OCI-LY3 (cell line): Measurements from ENCODE around the gene TANC1.

Source experiments
- H2AFZ ChIP-seq: fragments of 200-600, 300-600 bp; shearing (Covaris generic); 2 replicates; pipeline ENCODE4 v1.6.0; 2014; ENCODE audit warnings: antibody characterized with exemption, low read depth, low read length
- H3K27ac ChIP-seq: fragments of 200-600, 300-600 bp; sonication (generic); 2 replicates; pipeline ENCODE4 v1.5.1; 2014; ENCODE audit warnings: mild to moderate bottlenecking, low read length, moderate library complexity, mixed read lengths
- H3K27me3 ChIP-seq: fragments of 200-600, 300-600 bp; sonication (generic); 2 replicates; pipeline ENCODE4 v1.6.1; 2014; ENCODE audit warnings: low read depth, low read length, mixed read lengths
- H3K36me3 ChIP-seq: fragments of 200-600, 300-600 bp; sonication (generic); replicated peaks from 2 replicates; pipeline ENCODE3; 2014; ENCODE audit warnings: low read depth, low read length, mixed read lengths
- H3K4me1 ChIP-seq: fragments of 300-600, 200-600 bp; sonication (generic); 2 replicates; pipeline ENCODE4 v1.6.1; 2014; ENCODE audit warnings: low read length, mixed read lengths
- H3K4me2 ChIP-seq: fragments of 200-600, 300-600 bp; sonication (generic); 2 replicates; pipeline ENCODE4 v1.6.1; 2014; ENCODE audit warnings: low read length, mixed read lengths
- H3K4me3 ChIP-seq: fragments of 300-600, 200-600 bp; sonication (generic); 2 replicates; pipeline ENCODE4 v1.5.1; 2014; ENCODE audit warnings: antibody characterized with exemption, mild to moderate bottlenecking, low read length, moderate library complexity
- H3K79me2 ChIP-seq: fragments of 300-600, 200-600 bp; shearing (Covaris generic); 2 replicates; pipeline ENCODE4 v1.6.1; 2014; ENCODE audit warnings: mild to moderate bottlenecking, low read length, mixed read lengths
- H3K9ac ChIP-seq: fragments of 300-600, 200-600 bp; shearing (Covaris generic); 2 replicates; pipeline ENCODE4 v1.6.0; 2014; ENCODE audit warnings: mild to moderate bottlenecking, low read length, moderate library complexity
- H3K9me3 ChIP-seq: fragments of 200-600, 300-600 bp; shearing (Covaris generic); 2 replicates; pipeline ENCODE4 v1.6.1; 2014; ENCODE audit warnings: low read length, mixed read lengths; ENCODE audit not compliant: insufficient read depth
- H4K20me1 ChIP-seq: fragments of 200-600, 300-600 bp; sonication (generic); 2 replicates; pipeline ENCODE4 v1.6.1; 2016; ENCODE audit warnings: low read length, mixed read lengths; ENCODE audit not compliant: insufficient read depth
- CTCF ChIP-seq: fragments of 200-600, 300-600 bp; sonication (generic); IDR thresholded peaks from 2 replicates; pipeline ENCODE4 v1.5.1; 2014; ENCODE audit warnings: antibody characterized with exemption, low read length, low read depth
- EZH2phosphoT487 ChIP-seq: fragments of 200-600 bp; shearing (Covaris generic); IDR thresholded peaks from 2 replicates; pipeline ENCODE4 v1.6.1; 2018; ENCODE audit warnings: antibody characterized with exemption, mixed run types, low read depth

TANC1 gene

GRCh38 chr2:159103411-159103810 is 135.0 kb downstream of the TANC1 start:
- Histone ChIP-seq H3K4me3 (no peak overlapping the region), H3K36me3 (no peaks in the 10 kb centered on the region)
- TF ChIP-seq EZH2phosphoT487 (no peak), CTCF (no peak)

GRCh38 chr2:159106109-159106508 is 137.7 kb downstream of the TANC1 start:
- Histone ChIP-seq H3K4me3 (no peak overlapping the region), H3K9ac (no peak overlapping the region), H2AFZ (no peak overlapping the region)

More at GRCh38 chr2:159103411-159103810, 135.0 kb downstream of the TANC1 start:
- H3K4me2 ChIP-seq = no peak overlapping the region
- H3K27ac ChIP-seq = no peak overlapping the region
- no peaks in the 10 kb centered on the region for H4K20me1 ChIP-seq
- no peaks in the 10 kb centered on the region; the same call in 1 of the 2 replicates for H3K4me1 ChIP-seq
- no peaks in the 10 kb centered on the region for H3K79me2 ChIP-seq
- no peak overlapping the region for H3K9ac ChIP-seq
- H3K27me3 ChIP-seq = no peaks in the 10 kb centered on the region
- H3K9me3 ChIP-seq = no peaks in the 10 kb centered on the region
- H2AFZ ChIP-seq = no peak overlapping the region

GRCh38 chr2:159108181-159108893 is 139.9 kb downstream of the TANC1 start:
- Histone ChIP-seq H3K9ac (no peak overlapping the region), H3K9me3 (no peaks in the 10 kb centered on the region), H3K79me2 (no peaks in the 10 kb centered on the region), H3K36me3 (no peaks in the 10 kb centered on the region), H3K4me2 (no peak overlapping the region), H3K4me3 (no peak overlapping the region), H2AFZ (no peak overlapping the region), H4K20me1 (no peaks in the 10 kb centered on the region), H3K4me1 (no peaks in the 10 kb centered on the region), H3K27ac (no peak overlapping the region), H3K27me3 (no peaks in the 10 kb centered on the region)
- TF ChIP-seq CTCF (no peak), EZH2phosphoT487 (no peak)

More at GRCh38 chr2:159106109-159106508, 137.7 kb downstream of the TANC1 start:
- Histone ChIP-seq H3K27ac (no peak overlapping the region), H3K9me3 (no peaks in the 10 kb centered on the region), H3K4me1 (no peaks in the 10 kb centered on the region), H4K20me1 (no peaks in the 10 kb centered on the region), H3K79me2 (no peaks in the 10 kb centered on the region), H3K36me3 (no peaks in the 10 kb centered on the region), H3K27me3 (no peaks in the 10 kb centered on the region), H3K4me2 (no peak overlapping the region)
- no peak for TF ChIP-seq CTCF
- no peak for TF ChIP-seq EZH2phosphoT487

- Histone ChIP-seq H3K4me3 (no peak overlapping the region), H3K4me1 (no peaks in the 10 kb centered on the region), H3K36me3 (no peaks in the 10 kb centered on the region), H3K4me2 (no peak overlapping the region), H3K9ac (no peak overlapping the region), H3K27ac (no peak overlapping the region), H3K27me3 (no peaks in the 10 kb centered on the region; the same call in 1 of the 2 replicates), H4K20me1 (no peaks in the 10 kb centered on the region), H3K79me2 (no peaks in the 10 kb centered on the region), H2AFZ (no peak overlapping the region), H3K9me3 (no peaks in the 10 kb centered on the region)
- TF ChIP-seq EZH2phosphoT487 (no peak), CTCF (no peak)
Measured at GRCh38 chr2:159109517-159109916, 141.1 kb downstream of the TANC1 start.
